Endothelial cell of umbilical vein (primary cell): Measurements from ENCODE around the gene PNPLA2. TPM values are rescaled to one million over a fixed set of nuclear protein-coding genes. Genes with fewer than 3 reads are reported as not detected.

Experiments
- BruUV-seq: library from RNA; stranded (reverse); fragments of 400-500 nt; replicated peaks from 2 replicates; lab custom pipeline; 2021; lab: Mats Ljungman, UMichigan
- CTCF ChIA-PET: fragments of 300-600, 350-600 bp; sonication (Branson Sonifier 250); formaldehyde crosslinking; loops from one replicate; lab custom pipeline; 2021; ENCODE audit warnings: antibody characterized with exemption, inconsistent platforms; lab: Charles Lee
- POLR2A ChIA-PET: fragments of 300-600, 350-600 bp; sonication (Branson Sonifier 250); formaldehyde crosslinking; loops from one replicate; lab custom pipeline; 2021; ENCODE audit warnings: antibody characterized with exemption, inconsistent platforms; lab: Charles Lee
- DNase-seq: peaks from one replicate; pipeline ENCODE4 v3.0.0-alpha.2; 2011; ENCODE audit warnings: low read depth, low spot score
- FAIRE-seq: peaks from 2 replicates; lab custom pipeline; 2011; peaks lifted over from hg19 to GRCh38; lab: Jason Lieb, UNC
- H2AFZ ChIP-seq: 2 replicates; pipeline ENCODE4 v1.6.0; 2012; ENCODE audit warnings: low read depth, low read length, control low read depth, inconsistent platforms
- H3K27ac ChIP-seq: 2 replicates; pipeline ENCODE4 v1.5.1; 2011; ENCODE audit warnings: low read depth, mild to moderate bottlenecking, control low read depth, low read length, moderate library complexity; ENCODE audit not compliant: insufficient read depth
- H3K27me3 ChIP-seq, 2 experiments: 2 replicates each; pipeline versions ENCODE4 v1.6.0 to v1.6.1; 2011; ENCODE audit warnings: low read length in 2 of 2, mixed read lengths in 1 of 2; ENCODE audit not compliant: control insufficient read depth in 2 of 2, insufficient read depth in 2 of 2
- H3K36me3 ChIP-seq, 2 experiments: 2 replicates in 1 of 2; 3 replicates in 1 of 2; pipeline ENCODE4 v1.5.1; 2011; ENCODE audit warnings: low read length in 2 of 2, mild to moderate bottlenecking in 1 of 2, moderate library complexity in 1 of 2; ENCODE audit not compliant: control insufficient read depth in 2 of 2, insufficient read depth in 2 of 2; ENCODE audit errors: extremely low read depth in 1 of 2
- H3K4me1 ChIP-seq: 3 replicates; pipeline ENCODE4 v1.5.1; 2011; ENCODE audit warnings: mild to moderate bottlenecking, low read length; ENCODE audit not compliant: control insufficient read depth, insufficient read depth; ENCODE audit errors: extremely low read depth
- H3K4me2 ChIP-seq: 2 replicates; pipeline ENCODE4 v1.6.1; 2011; ENCODE audit warnings: low read length, control low read depth, mixed read lengths; ENCODE audit not compliant: insufficient read depth
- H3K4me3 ChIP-seq, 3 experiments: fragments of 200-600 bp in 1 of 3; sonication (generic), shearing (Covaris generic) in 1 of 3; replicated peaks in 1 of 3; 2 replicates each; pipeline ENCODE4 v1.5.1; 2011 to 2016; ENCODE audit warnings: control low read depth in 3 of 3, low read length in 3 of 3, mild to moderate bottlenecking in 2 of 3, inconsistent platforms in 1 of 3, low read depth in 1 of 3, moderate library complexity in 1 of 3; ENCODE audit not compliant: insufficient read depth in 1 of 3
- H3K79me2 ChIP-seq: 2 replicates; pipeline ENCODE4 v1.6.0; 2012; ENCODE audit warnings: low read length, inconsistent platforms; ENCODE audit not compliant: control insufficient read depth, insufficient read depth
- H3K9ac ChIP-seq: replicated peaks from 2 replicates; pipeline ENCODE3; 2011; ENCODE audit warnings: low read length, control low read depth; ENCODE audit not compliant: insufficient read depth; ENCODE audit errors: extremely low read depth
- H3K9me1 ChIP-seq: replicated peaks from 3 replicates; pipeline ENCODE4 v1.6.0; 2011; ENCODE audit warnings: mild to moderate bottlenecking, low read length; ENCODE audit not compliant: control insufficient read depth, insufficient read depth; ENCODE audit errors: extremely low read depth
- H3K9me3 ChIP-seq: replicated peaks from 2 replicates; pipeline ENCODE4 v1.5.1; 2012; ENCODE audit warnings: low read length, inconsistent platforms; ENCODE audit not compliant: control insufficient read depth, insufficient read depth
- H4K20me1 ChIP-seq: replicated peaks from 2 replicates; pipeline ENCODE3; 2011; ENCODE audit warnings: mild to moderate bottlenecking, low read length; ENCODE audit not compliant: control insufficient read depth, insufficient read depth; ENCODE audit errors: extremely low read depth
- EZH2 ChIP-seq: IDR thresholded peaks from 2 replicates; pipeline ENCODE4 v1.6.1; 2012; ENCODE audit warnings: borderline replicate concordance, low read depth, mild to moderate bottlenecking, moderate library complexity, low read length, inconsistent platforms; ENCODE audit not compliant: severe bottlenecking
- GATA2 ChIP-seq: IDR thresholded peaks from 2 replicates; pipeline ENCODE4 v1.7.0; 2011; ENCODE audit warnings: low read depth, mild to moderate bottlenecking, moderate library complexity, mixed read lengths, low read length; ENCODE audit not compliant: insufficient read length, insufficient read depth
- MYC ChIP-seq: IDR thresholded peaks from one replicate; pipeline ENCODE4 v1.6.1; 2011; ENCODE audit warnings: mild to moderate bottlenecking, low read depth, low read length
- POLR2AphosphoS5 ChIP-seq: IDR thresholded peaks from 2 replicates; pipeline ENCODE4 v1.6.1; 2012; ENCODE audit warnings: low read depth, mild to moderate bottlenecking, control low read depth, low read length, moderate library complexity; ENCODE audit not compliant: insufficient read depth
- dilution Hi-C: fragments of 300-500 bp; cut with MboI; formaldehyde crosslinking; loops from one replicate; pipeline ENCODE4 v1.15.0; 2019; ENCODE audit warnings: low sequenced_read_pairs; ENCODE audit not compliant: extremely low pct_ligation_motif_present
- intact Hi-C: fragments of 100-400 bp; cut with micrococcal nuclease; formaldehyde crosslinking; loops from one replicate; pipeline ENCODE4 v1.10.0; 2022
- polyA plus RNA-seq, 4 experiments: library from polyadenylated mRNA; depleted of rRNA in 3 of 4; stranded (reverse) in 3 of 4; unstranded in 1 of 4; fragments of >200 nt; gene quantifications; 2 replicates each; pipeline versions ENCODE4 v1.2.1 to v1.2.3, GENCODE V29; 2011 to 2012; ENCODE audit warnings: missing spikeins in 1 of 4
- total RNA-seq: library from RNA; stranded (reverse); gene quantifications from 2 replicates; pipeline ENCODE4 v1.2.3, GENCODE V29; 2021
- TF ChIP-seq, protein P1 (sequence below): IDR thresholded peaks from 2 replicates; pipeline ENCODE4 v1.6.1; 2011; ENCODE audit not compliant: insufficient read depth, insufficient read length

The PNPLA2 gene
- total and polyA plus RNA-seq, 2 donors (not counting 3 experiments of a cell fraction or from before 2014, with no cell fraction given), result 73.1 to 75.6 TPM

DNA sequence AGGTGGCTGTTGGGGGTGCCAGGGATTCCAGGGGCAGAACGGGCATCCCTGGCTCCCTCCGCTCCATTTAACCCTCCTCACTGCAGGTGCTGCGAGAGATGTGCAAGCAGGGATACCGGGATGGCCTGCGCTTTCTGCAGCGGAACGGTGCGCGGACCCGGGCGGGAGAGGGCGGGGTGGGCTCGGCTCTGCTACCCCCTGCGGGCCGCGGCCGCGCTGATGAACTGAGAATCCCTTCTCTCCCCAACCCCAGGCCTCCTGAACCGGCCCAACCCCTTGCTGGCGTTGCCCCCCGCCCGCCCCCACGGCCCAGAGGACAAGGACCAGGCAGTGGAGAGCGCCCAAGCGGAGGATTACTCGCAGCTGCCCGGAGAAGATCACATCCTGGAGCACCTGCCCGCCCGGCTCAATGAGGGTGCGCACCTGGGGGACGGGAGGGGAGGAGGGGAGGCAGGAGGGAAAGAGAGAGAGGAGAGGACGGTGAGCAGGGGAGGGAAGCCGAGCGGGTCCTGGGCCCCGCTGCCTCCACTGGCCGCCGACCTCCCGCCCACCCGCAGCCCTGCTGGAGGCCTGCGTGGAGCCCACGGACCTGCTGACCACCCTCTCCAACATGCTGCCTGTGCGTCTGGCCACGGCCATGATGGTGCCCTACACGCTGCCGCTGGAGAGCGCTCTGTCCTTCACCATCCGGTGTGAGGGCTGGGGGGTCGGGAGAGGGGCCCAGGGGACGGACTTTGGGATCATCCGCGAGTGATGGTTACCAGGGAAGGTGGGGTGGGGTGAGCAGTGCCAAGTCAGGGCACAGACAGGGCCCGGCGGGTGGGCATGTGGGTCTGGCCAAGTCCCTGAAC is 5.0 kb downstream of the PNPLA2 start:
- dilution Hi-C loops (no loop called here), intact Hi-C loops (no loop called here)
- Histone ChIP-seq H3K4me3 (no peak overlapping the region), H3K9me3 (no peaks in the 10 kb centered on the region), H3K9me1 (no peaks in the 10 kb centered on the region), H3K4me1 (peaks cover 34% of the 10 kb centered on the region), H3K27me3 (no peaks in the 10 kb centered on the region), H3K27ac (no peak overlapping the region), H3K4me2 (no peak overlapping the region), H3K36me3 (peaks cover 4 to 17% of the 10 kb centered on the region in 2 experiments), H4K20me1 (no peaks in the 10 kb centered on the region), H3K9ac (no peak overlapping the region), H2AFZ (no peak overlapping the region), H3K79me2 (peaks cover 19% of the 10 kb centered on the region)
- FAIRE-seq, result no peak
- no TSS peak for BruUV-seq
- DNase-seq, result no peak
- TF ChIP-seq POLR2AphosphoS5, result no peak
- no peak for TF ChIP-seq EZH2
- TF ChIP-seq, protein P1, sequence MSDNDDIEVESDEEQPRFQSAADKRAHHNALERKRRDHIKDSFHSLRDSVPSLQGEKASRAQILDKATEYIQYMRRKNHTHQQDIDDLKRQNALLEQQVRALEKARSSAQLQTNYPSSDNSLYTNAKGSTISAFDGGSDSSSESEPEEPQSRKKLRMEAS, result no peak
- no peak for TF ChIP-seq GATA2
- TF ChIP-seq MYC, result no peak
- POLR2A ChIA-PET, result interaction anchor here (1.2 kb wide), 1 partner anchor 11 kb away, joined by 3 read pairs; no protein-coding TSS in a partner anchor
- CTCF ChIA-PET, result no interaction called here
